ENCODE measurements around the gene LIFR. TPM values are rescaled to one million over a fixed set of nuclear protein-coding genes. Genes with fewer than 3 reads are reported as not detected.

Gene LIFR
- total RNA-seq, 1 experiment from 2014 or later: 10.6 TPM

GRCh38 chr5:38528162-38528703, 28.2 kb downstream of the LIFR start:
- no peak overlapping the region for H2AFZ ChIP-seq (ENCODE audit: low read depth, low read length, poor library complexity, severe bottlenecking)

GRCh38 chr5:38527475-38527874, 29.0 kb downstream of the LIFR start:
- ATAC-seq: no peak
- H3K36me3 ChIP-seq (ENCODE audit: control insufficient read depth in 1 of 2, insufficient read depth in 2 of 2, low read length in 2 of 2): no peaks in the 10 kb centered on the region
- H3K4me2 ChIP-seq (ENCODE audit: low read length): no peak overlapping the region
- no peaks in the 10 kb centered on the region for H4K20me1 ChIP-seq (ENCODE audit: insufficient read depth)
- no peaks in the 10 kb centered on the region for H3K4me1 ChIP-seq (ENCODE audit: control insufficient read depth in 1 of 2, insufficient read depth in 2 of 2, low read length in 2 of 2)
- RAD21 ChIA-PET (ENCODE audit: low non-redundant PET in 1 of 2, low total read pairs in 2 of 2, uncharacterized antibody in 2 of 2, unreplicated experiment in 2 of 2): no interaction called here
- intact Hi-C loops (cut with micrococcal nuclease): no loop called here
- TF ChIP-seq POLR2A (IDR thresholded peaks at IDR 0.05; ENCODE audit: borderline replicate concordance, extremely low read depth, insufficient read depth, insufficient read length) (no peak), SRF (IDR thresholded peaks at IDR 0.05; ENCODE audit: low read depth) (no peak), EGR1 (IDR thresholded peaks at IDR 0.05; ENCODE audit: low read depth) (no peak), ZBTB33 (IDR thresholded peaks at IDR 0.05; ENCODE audit: extremely low read depth, insufficient replicate concordance, low read length) (no peak), CTCF (IDR thresholded peaks at IDR 0.05 in 2 of 3, conservative IDR thresholded peaks at IDR 0.05 in 1 of 3; ENCODE audit: borderline replicate concordance in 1 of 3, insufficient read depth in 1 of 3, low read depth in 2 of 3, low read length in 2 of 3) (no peak), SIN3A (IDR thresholded peaks at IDR 0.05; ENCODE audit: low read depth) (no peak), SP1 (IDR thresholded peaks at IDR 0.05; ENCODE audit: low read depth) (no peak), RAD21 (IDR thresholded peaks at IDR 0.05; ENCODE audit: low read depth) (no peak)
- no peaks in the 10 kb centered on the region for H3K27me3 ChIP-seq (ENCODE audit: insufficient read depth, low read length)
- no peak overlapping the region for H2AFZ ChIP-seq (ENCODE audit: low read depth, low read length, poor library complexity, severe bottlenecking)
- BruUV-seq (replicated peaks): no TSS peak
- no peak for DNase-seq (ENCODE audit: low read depth, low spot score)
- CTCF ChIA-PET: interaction anchor here (4.2 kb wide), 1 partner anchor 12 kb away, joined by 10 read pairs; no protein-coding TSS in a partner anchor
- no peaks in the 10 kb centered on the region for H3K79me2 ChIP-seq (ENCODE audit: insufficient read depth, low read length)
- H3K9me2 ChIP-seq (ENCODE audit: insufficient read depth): no peaks in the 10 kb centered on the region
- H3K4me3 ChIP-seq (replicated peaks in 1 of 2; ENCODE audit: low read depth in 1 of 2, low read length in 2 of 2): no peak overlapping the region
- no peak overlapping the region for H3K27ac ChIP-seq (ENCODE audit: low read depth, low read length)
- POLR2A ChIA-PET: no interaction called here
- no peaks in the 10 kb centered on the region for H3K9me3 ChIP-seq (ENCODE audit: control insufficient read depth in 1 of 2, insufficient read depth in 1 of 2, low read depth in 1 of 2, low read length in 2 of 2)
- H3K9ac ChIP-seq (ENCODE audit: low read length): no peak overlapping the region

More at GRCh38 chr5:38528162-38528703, 28.2 kb downstream of the LIFR start:
- H3K79me2 ChIP-seq (ENCODE audit: insufficient read depth, low read length): no peaks in the 10 kb centered on the region
- H3K4me3 ChIP-seq (replicated peaks in 1 of 2; ENCODE audit: low read depth in 1 of 2, low read length in 2 of 2): no peak overlapping the region
- no peaks in the 10 kb centered on the region for H3K9me2 ChIP-seq (ENCODE audit: insufficient read depth)
- no peak overlapping the region for H3K9ac ChIP-seq (ENCODE audit: low read length)
- ChIA-PET RAD21 (ENCODE audit: low non-redundant PET in 1 of 2, low total read pairs in 2 of 2, uncharacterized antibody in 2 of 2, unreplicated experiment in 2 of 2) (no interaction called here), CTCF (interaction anchor here (4.2 kb wide), 1 partner anchor 13 kb away, joined by 10 read pairs; no protein-coding TSS in a partner anchor), POLR2A (no interaction called here)
- no peaks in the 10 kb centered on the region for H3K9me3 ChIP-seq (ENCODE audit: control insufficient read depth in 1 of 2, insufficient read depth in 1 of 2, low read depth in 1 of 2, low read length in 2 of 2)
- DNase-seq (ENCODE audit: low read depth, low spot score): no peak
- no peaks in the 10 kb centered on the region for H3K4me1 ChIP-seq (ENCODE audit: control insufficient read depth in 1 of 2, insufficient read depth in 2 of 2, low read length in 2 of 2)
- H4K20me1 ChIP-seq (ENCODE audit: insufficient read depth): no peaks in the 10 kb centered on the region
- no TSS peak for BruUV-seq (replicated peaks)
- H3K36me3 ChIP-seq (ENCODE audit: control insufficient read depth in 1 of 2, insufficient read depth in 2 of 2, low read length in 2 of 2): no peaks in the 10 kb centered on the region
- no peak overlapping the region for H3K27ac ChIP-seq (ENCODE audit: low read depth, low read length)
- H3K27me3 ChIP-seq (ENCODE audit: insufficient read depth, low read length): no peaks in the 10 kb centered on the region
- no peak overlapping the region for H3K4me2 ChIP-seq (ENCODE audit: low read length)
- intact Hi-C loops (cut with micrococcal nuclease): no loop called here
- TF ChIP-seq SP1 (IDR thresholded peaks at IDR 0.05; ENCODE audit: low read depth) (no peak), CEBPB (IDR thresholded peaks at IDR 0.05; ENCODE audit: low read depth) (no peak), ELF1 (IDR thresholded peaks at IDR 0.05; ENCODE audit: borderline replicate concordance, low read depth) (no peak)
- no peak for ATAC-seq

All from HCT116 (cell line).